H1 (cell line): ENCODE measurements around the gene RBP4.

Experiments
- CREB1 ChIP-seq: IDR thresholded peaks from 2 replicates; pipeline ENCODE4 v1.6.1; 2012; ENCODE audit warnings: inconsistent platforms
- CTCF ChIP-seq, 3 experiments: IDR thresholded peaks; 1 replicate in 2 of 3; 2 replicates in 1 of 3; pipeline versions ENCODE4 v1.5.1 to v1.6.1; 2011; ENCODE audit warnings: low read length in 3 of 3, mild to moderate bottlenecking in 3 of 3, inconsistent platforms in 2 of 3, low read depth in 1 of 3, moderate library complexity in 1 of 3; ENCODE audit not compliant: insufficient read depth in 1 of 3; ENCODE audit errors: control extremely low read depth in 1 of 3
- EP300 ChIP-seq, 2 experiments: IDR thresholded peaks; 1 replicate in 1 of 2; 2 replicates in 1 of 2; pipeline ENCODE4 v1.6.1; 2011 to 2012; ENCODE audit warnings: low read depth in 2 of 2, low read length in 2 of 2, mild to moderate bottlenecking in 2 of 2, borderline replicate concordance in 1 of 2, inconsistent platforms in 1 of 2, moderate library complexity in 1 of 2
- EZH2 ChIP-seq: fragments of 200-600 bp; sonication (generic); IDR thresholded peaks from 2 replicates; pipeline ENCODE4 v1.7.1; 2012; ENCODE audit warnings: low read depth, mild to moderate bottlenecking, moderate library complexity, low read length, inconsistent platforms; ENCODE audit not compliant: severe bottlenecking
- FOSL1 ChIP-seq: IDR thresholded peaks from 2 replicates; pipeline ENCODE4 v1.6.1; 2011; ENCODE audit warnings: mild to moderate bottlenecking, low read depth, low read length, moderate library complexity; ENCODE audit not compliant: insufficient read depth
- GTF2F1 ChIP-seq: IDR thresholded peaks from 2 replicates; pipeline ENCODE4 v1.6.1; 2012; ENCODE audit warnings: low read depth, low read length, improper control_type of control experiment, borderline replicate concordance
- NANOG ChIP-seq: IDR thresholded peaks from 2 replicates; pipeline ENCODE4 v1.6.1; 2011; ENCODE audit warnings: low read length, low read depth, mild to moderate bottlenecking, inconsistent platforms; ENCODE audit not compliant: insufficient read depth, poor library complexity, severe bottlenecking
- POLR2A ChIP-seq, 2 experiments: IDR thresholded peaks; 1 replicate in 1 of 2; 2 replicates in 1 of 2; pipeline ENCODE4 v1.6.1; 2011; ENCODE audit warnings: low read depth in 2 of 2, low read length in 2 of 2, mild to moderate bottlenecking in 2 of 2; ENCODE audit errors: control extremely low read depth in 1 of 2
- SP1 ChIP-seq: IDR thresholded peaks from 2 replicates; pipeline ENCODE4 v1.6.1; 2011; ENCODE audit warnings: low read depth, low read length

GRCh38 chr10:93604146-93604545 lies 3.1 kb upstream of the RBP4 start:
- no peak for TF ChIP-seq FOSL1
- TF ChIP-seq CTCF (IDR thresholded peaks at IDR 0.05; ENCODE audit: control extremely low read depth in 1 of 3, insufficient read depth in 1 of 3, low read depth in 1 of 3, low read length in 3 of 3): no peak
- TF ChIP-seq EZH2: no peak
- TF ChIP-seq EP300 (IDR thresholded peaks at IDR 0.05; ENCODE audit: borderline replicate concordance in 1 of 2, low read depth in 2 of 2, low read length in 2 of 2): no peak
- no peak for TF ChIP-seq CREB1
- TF ChIP-seq POLR2A (IDR thresholded peaks at IDR 0.05; ENCODE audit: control extremely low read depth in 1 of 2, low read depth in 2 of 2, low read length in 2 of 2): no peak
- no peak for TF ChIP-seq NANOG
- TF ChIP-seq GTF2F1: no peak
- TF ChIP-seq SP1: no peak
